ENCODE measurements around the gene BABAM2. TPM values are rescaled to one million over a fixed set of nuclear protein-coding genes. Genes with fewer than 3 reads are reported as not detected.

The BABAM2 gene
- total RNA-seq, 3 donors from 2014 or later (not counting 1 experiment from before 2014, with no cell fraction given) = 54.6 to 66.1 (median 59.5) TPM

DNA sequence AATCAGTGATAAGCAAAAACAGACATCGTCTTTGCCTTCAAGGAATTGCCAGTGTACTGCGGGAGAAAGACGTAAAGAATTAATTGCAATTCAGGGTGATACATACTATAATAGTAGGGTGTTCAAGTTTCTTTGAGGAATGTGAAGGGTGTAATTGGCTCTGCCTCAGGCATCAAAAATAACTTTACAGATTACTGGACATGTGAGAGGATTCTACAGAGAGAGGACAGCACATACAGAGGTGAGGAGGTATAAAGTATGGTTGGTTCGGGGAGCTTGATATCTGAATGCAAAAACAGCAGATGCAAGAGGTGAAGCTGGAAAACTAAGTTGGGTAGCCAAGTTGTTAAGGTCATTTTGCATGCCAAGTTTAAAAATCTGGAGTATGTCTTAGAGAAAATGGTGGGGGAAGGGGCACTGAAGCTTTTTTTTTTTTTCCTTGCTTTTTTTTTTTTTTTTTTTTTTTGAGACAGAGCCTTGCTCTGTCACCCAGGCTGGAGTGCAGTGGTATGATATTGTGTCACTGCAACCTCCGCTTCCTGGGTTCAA is 274.6 kb downstream of the BABAM2 start:
- ATAC-seq (no peak), DNase-seq (no peak)
- H3K36me3 ChIP-seq (ENCODE audit: control insufficient read depth, insufficient read depth, low read length) = no peaks in the 10 kb centered on the region
- H3K27ac ChIP-seq (ENCODE audit: low read length) = no peak overlapping the region
- 98% methylated on average over 4 of the region's 5 CpGs for WGBS (ENCODE audit: insufficient coverage)
- Mint-ChIP-seq H3K9me3 (no peaks in the 10 kb centered on the region), H3K27me3 (ENCODE audit: low read depth in 2 of 2) (no peaks in the 10 kb centered on the region), H3K27ac (no peak overlapping the region), H3K36me3 (no peaks in the 10 kb centered on the region), H3K4me1 (no peaks in the 10 kb centered on the region), H3K4me3 (no peak overlapping the region)
- intact Hi-C loops (cut with micrococcal nuclease) = no loop called here
- no peaks in the 10 kb centered on the region for H3K27me3 ChIP-seq (ENCODE audit: control insufficient read depth, insufficient read depth, low read length)
- H3K9me3 ChIP-seq (ENCODE audit: control insufficient read depth, insufficient read depth, low read length) = no peaks in the 10 kb centered on the region
- H3K4me1 ChIP-seq (ENCODE audit: control insufficient read depth, insufficient read depth, low read length) = no peaks in the 10 kb centered on the region
- no peak overlapping the region for H3K4me3 ChIP-seq (ENCODE audit: low read length)
- TF ChIP-seq, protein P1, sequence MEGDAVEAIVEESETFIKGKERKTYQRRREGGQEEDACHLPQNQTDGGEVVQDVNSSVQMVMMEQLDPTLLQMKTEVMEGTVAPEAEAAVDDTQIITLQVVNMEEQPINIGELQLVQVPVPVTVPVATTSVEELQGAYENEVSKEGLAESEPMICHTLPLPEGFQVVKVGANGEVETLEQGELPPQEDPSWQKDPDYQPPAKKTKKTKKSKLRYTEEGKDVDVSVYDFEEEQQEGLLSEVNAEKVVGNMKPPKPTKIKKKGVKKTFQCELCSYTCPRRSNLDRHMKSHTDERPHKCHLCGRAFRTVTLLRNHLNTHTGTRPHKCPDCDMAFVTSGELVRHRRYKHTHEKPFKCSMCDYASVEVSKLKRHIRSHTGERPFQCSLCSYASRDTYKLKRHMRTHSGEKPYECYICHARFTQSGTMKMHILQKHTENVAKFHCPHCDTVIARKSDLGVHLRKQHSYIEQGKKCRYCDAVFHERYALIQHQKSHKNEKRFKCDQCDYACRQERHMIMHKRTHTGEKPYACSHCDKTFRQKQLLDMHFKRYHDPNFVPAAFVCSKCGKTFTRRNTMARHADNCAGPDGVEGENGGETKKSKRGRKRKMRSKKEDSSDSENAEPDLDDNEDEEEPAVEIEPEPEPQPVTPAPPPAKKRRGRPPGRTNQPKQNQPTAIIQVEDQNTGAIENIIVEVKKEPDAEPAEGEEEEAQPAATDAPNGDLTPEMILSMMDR (IDR thresholded peaks at IDR 0.05) = no peak

DNA sequence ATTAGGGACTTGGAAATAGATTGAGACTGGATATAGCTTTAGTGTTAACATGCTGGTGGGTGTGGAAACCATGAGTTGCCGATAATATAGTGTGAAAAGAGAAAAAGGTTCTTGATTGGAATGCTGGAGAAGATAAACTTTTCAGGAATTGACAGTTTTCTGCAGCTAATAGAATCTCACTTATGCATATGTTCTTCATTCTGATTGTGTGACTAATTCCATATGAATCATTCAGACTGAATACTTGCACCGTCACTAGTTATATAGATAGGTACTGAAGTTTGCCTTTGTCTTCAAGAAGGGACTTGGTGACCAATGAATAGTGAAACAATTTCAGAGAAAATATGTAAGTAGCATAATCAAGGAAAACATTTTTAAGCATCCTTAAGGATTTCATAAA is 276.4 kb downstream of the BABAM2 start:
- Mint-ChIP-seq H3K4me1 (no peaks in the 10 kb centered on the region), H3K36me3 (no peaks in the 10 kb centered on the region), H3K9me3 (no peaks in the 10 kb centered on the region), H3K4me3 (no peak overlapping the region), H3K27ac (no peak overlapping the region), H3K27me3 (ENCODE audit: low read depth in 2 of 2) (no peaks in the 10 kb centered on the region)
- WGBS (ENCODE audit: insufficient coverage) = 100% methylated on average over 1 of the region's 2 CpGs
- Histone ChIP-seq H3K27ac (ENCODE audit: low read length) (no peak overlapping the region), H3K9me3 (ENCODE audit: control insufficient read depth, insufficient read depth, low read length) (no peaks in the 10 kb centered on the region), H3K36me3 (ENCODE audit: control insufficient read depth, insufficient read depth, low read length) (no peaks in the 10 kb centered on the region), H3K27me3 (ENCODE audit: control insufficient read depth, insufficient read depth, low read length) (no peaks in the 10 kb centered on the region), H3K4me3 (ENCODE audit: low read length) (no peak overlapping the region), H3K4me1 (ENCODE audit: control insufficient read depth, insufficient read depth, low read length) (no peaks in the 10 kb centered on the region)
- no peak for DNase-seq
- intact Hi-C loops (cut with micrococcal nuclease) = no loop called here
- no peak for ATAC-seq
- TF ChIP-seq, protein P1 (IDR thresholded peaks at IDR 0.05) = no peak

DNA sequence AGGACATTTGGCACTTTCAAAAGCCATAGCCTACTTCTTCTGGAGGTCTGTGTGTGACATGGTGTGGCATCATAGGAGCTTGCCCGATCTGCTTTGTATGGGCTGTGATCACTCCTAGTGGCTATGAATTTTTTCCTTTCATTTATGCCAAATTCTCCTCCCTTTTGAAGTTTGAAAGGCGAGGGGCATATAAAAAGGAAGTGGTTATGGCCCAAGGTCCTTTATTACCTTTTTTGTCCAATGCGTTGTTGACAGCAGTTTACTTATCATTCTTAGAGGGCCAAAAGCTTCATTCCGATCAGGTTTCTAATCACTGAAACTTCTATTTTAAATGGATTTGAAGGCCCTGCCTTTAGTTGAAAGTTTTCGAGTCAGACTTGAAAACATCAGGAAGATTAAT is 277.8 kb downstream of the BABAM2 start:
- no peaks in the 10 kb centered on the region for H3K27me3 Mint-ChIP-seq (ENCODE audit: low read depth in 2 of 2)
- Histone ChIP-seq H3K4me3 (ENCODE audit: low read length) (no peak overlapping the region), H3K4me1 (ENCODE audit: control insufficient read depth, insufficient read depth, low read length) (no peaks in the 10 kb centered on the region), H3K27ac (ENCODE audit: low read length) (no peak overlapping the region), H3K36me3 (ENCODE audit: control insufficient read depth, insufficient read depth, low read length) (no peaks in the 10 kb centered on the region), H3K27me3 (ENCODE audit: control insufficient read depth, insufficient read depth, low read length) (no peaks in the 10 kb centered on the region), H3K9me3 (ENCODE audit: control insufficient read depth, insufficient read depth, low read length) (no peaks in the 10 kb centered on the region)
- no peak overlapping the region for H3K27ac Mint-ChIP-seq
- no peaks in the 10 kb centered on the region for H3K4me1 Mint-ChIP-seq
- no peak overlapping the region for H3K4me3 Mint-ChIP-seq
- no peaks in the 10 kb centered on the region for H3K9me3 Mint-ChIP-seq
- DNase-seq (no peak), ATAC-seq (no peak)
- TF ChIP-seq, protein P1 (IDR thresholded peaks at IDR 0.05) = no peak
- no peaks in the 10 kb centered on the region for H3K36me3 Mint-ChIP-seq
- intact Hi-C loops (cut with micrococcal nuclease) = no loop called here
- WGBS (ENCODE audit: insufficient coverage) = 93% methylated on average over 4 of the region's 5 CpGs

DNA sequence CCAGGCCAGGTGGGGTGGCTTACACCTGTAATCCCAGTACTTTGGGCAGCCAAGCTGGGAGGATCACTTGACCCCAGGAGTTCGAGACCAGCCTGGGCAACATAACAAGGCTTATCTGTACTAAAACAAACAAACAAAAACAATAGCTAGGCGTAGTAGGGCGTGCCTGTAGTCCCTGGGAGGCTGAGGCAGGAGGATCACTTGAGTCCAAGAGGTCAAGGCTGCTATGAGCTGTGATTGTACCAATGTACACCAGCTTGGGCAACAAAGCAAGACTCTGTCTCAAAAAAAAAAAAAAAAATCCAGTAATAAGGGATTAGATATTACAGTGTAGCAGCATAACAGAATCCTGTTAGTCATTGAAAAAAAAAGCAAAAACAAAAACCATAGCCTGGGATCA is 279.0 kb downstream of the BABAM2 start:
- no peaks in the 10 kb centered on the region for H3K9me3 Mint-ChIP-seq
- Histone ChIP-seq H3K27ac (ENCODE audit: low read length) (no peak overlapping the region), H3K9me3 (ENCODE audit: control insufficient read depth, insufficient read depth, low read length) (no peaks in the 10 kb centered on the region), H3K4me3 (ENCODE audit: low read length) (no peak overlapping the region), H3K4me1 (ENCODE audit: control insufficient read depth, insufficient read depth, low read length) (no peaks in the 10 kb centered on the region), H3K36me3 (ENCODE audit: control insufficient read depth, insufficient read depth, low read length) (no peaks in the 10 kb centered on the region), H3K27me3 (ENCODE audit: control insufficient read depth, insufficient read depth, low read length) (no peaks in the 10 kb centered on the region)
- DNase-seq (no peak), ATAC-seq (no peak)
- H3K4me1 Mint-ChIP-seq = no peaks in the 10 kb centered on the region
- TF ChIP-seq, protein P1 (IDR thresholded peaks at IDR 0.05) = no peak
- no peaks in the 10 kb centered on the region for H3K27me3 Mint-ChIP-seq (ENCODE audit: low read depth in 2 of 2)
- no peak overlapping the region for H3K27ac Mint-ChIP-seq
- intact Hi-C loops (cut with micrococcal nuclease) = no loop called here
- WGBS (ENCODE audit: insufficient coverage) = 98% methylated on average over 3 of the region's 3 CpGs
- H3K4me3 Mint-ChIP-seq = no peak overlapping the region
- no peaks in the 10 kb centered on the region for H3K36me3 Mint-ChIP-seq
